OCI-LY3 (cell line): ENCODE results near the gene INSL3.

Experiments used
- H2AFZ ChIP-seq: fragments of 200-600, 300-600 bp; shearing (Covaris generic); 2 replicates; pipeline ENCODE4 v1.6.0; 2014; ENCODE audit warnings: antibody characterized with exemption, low read depth, low read length
- H3K27ac ChIP-seq: fragments of 200-600, 300-600 bp; sonication (generic); 2 replicates; pipeline ENCODE4 v1.5.1; 2014; ENCODE audit warnings: mild to moderate bottlenecking, low read length, moderate library complexity, mixed read lengths
- H3K27me3 ChIP-seq: fragments of 200-600, 300-600 bp; sonication (generic); 2 replicates; pipeline ENCODE4 v1.6.1; 2014; ENCODE audit warnings: low read depth, low read length, mixed read lengths
- H3K36me3 ChIP-seq: fragments of 200-600, 300-600 bp; sonication (generic); replicated peaks from 2 replicates; pipeline ENCODE3; 2014; ENCODE audit warnings: low read depth, low read length, mixed read lengths
- H3K4me1 ChIP-seq: fragments of 300-600, 200-600 bp; sonication (generic); 2 replicates; pipeline ENCODE4 v1.6.1; 2014; ENCODE audit warnings: low read length, mixed read lengths
- H3K4me2 ChIP-seq: fragments of 200-600, 300-600 bp; sonication (generic); 2 replicates; pipeline ENCODE4 v1.6.1; 2014; ENCODE audit warnings: low read length, mixed read lengths
- H3K4me3 ChIP-seq: fragments of 300-600, 200-600 bp; sonication (generic); 2 replicates; pipeline ENCODE4 v1.5.1; 2014; ENCODE audit warnings: antibody characterized with exemption, mild to moderate bottlenecking, low read length, moderate library complexity
- H3K79me2 ChIP-seq: fragments of 300-600, 200-600 bp; shearing (Covaris generic); 2 replicates; pipeline ENCODE4 v1.6.1; 2014; ENCODE audit warnings: mild to moderate bottlenecking, low read length, mixed read lengths
- H3K9ac ChIP-seq: fragments of 300-600, 200-600 bp; shearing (Covaris generic); 2 replicates; pipeline ENCODE4 v1.6.0; 2014; ENCODE audit warnings: mild to moderate bottlenecking, low read length, moderate library complexity
- H3K9me3 ChIP-seq: fragments of 200-600, 300-600 bp; shearing (Covaris generic); 2 replicates; pipeline ENCODE4 v1.6.1; 2014; ENCODE audit warnings: low read length, mixed read lengths; ENCODE audit not compliant: insufficient read depth
- H4K20me1 ChIP-seq: fragments of 200-600, 300-600 bp; sonication (generic); 2 replicates; pipeline ENCODE4 v1.6.1; 2016; ENCODE audit warnings: low read length, mixed read lengths; ENCODE audit not compliant: insufficient read depth
- EZH2phosphoT487 ChIP-seq: fragments of 200-600 bp; shearing (Covaris generic); IDR thresholded peaks from 2 replicates; pipeline ENCODE4 v1.6.1; 2018; ENCODE audit warnings: antibody characterized with exemption, mixed run types, low read depth
- TF ChIP-seq, protein P1 (sequence below): fragments of 200-600, 300-600 bp; sonication (generic); IDR thresholded peaks from 2 replicates; pipeline ENCODE4 v1.5.1; 2014; ENCODE audit warnings: antibody characterized with exemption, low read length, low read depth

INSL3 gene

DNA sequence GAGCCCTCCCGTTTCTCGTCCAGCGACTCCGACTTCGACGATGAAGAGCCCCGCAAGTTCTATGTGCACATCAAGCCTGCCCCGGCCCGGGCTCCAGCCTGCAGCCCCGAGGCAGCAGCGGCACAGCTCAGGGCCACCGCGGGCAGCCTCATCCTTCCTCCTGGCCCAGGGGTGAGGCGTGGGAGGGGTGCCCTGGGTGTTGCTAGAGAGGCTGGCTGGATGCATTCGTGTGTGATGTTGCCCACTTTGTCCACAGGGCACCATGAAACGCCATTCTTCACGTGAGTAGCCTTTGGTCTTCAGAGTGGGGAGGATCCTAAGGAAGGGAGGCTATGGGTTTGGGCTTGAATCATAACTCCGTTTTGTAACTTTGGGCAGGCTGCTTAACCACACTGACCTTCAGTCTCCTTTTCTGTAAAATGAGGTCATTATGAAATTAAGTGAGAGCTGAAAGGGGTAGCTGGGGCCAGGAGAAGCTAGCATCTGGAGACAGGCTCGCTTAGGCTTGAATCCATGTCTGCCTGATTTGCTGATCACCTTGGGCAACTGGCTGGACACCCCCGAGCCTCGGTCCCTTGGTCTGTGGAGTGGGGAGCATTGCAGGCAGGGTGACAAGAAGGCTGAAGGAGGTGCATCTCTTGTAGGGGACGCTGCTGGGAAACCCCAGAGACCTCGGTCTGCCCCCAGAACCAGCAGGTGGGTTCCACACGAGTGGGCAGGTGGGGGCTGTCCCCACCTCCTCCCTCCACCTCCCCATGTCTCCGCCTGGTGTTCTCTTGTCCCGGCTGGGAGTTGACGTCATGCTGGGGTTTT lies 45.1 kb downstream of the INSL3 start:
- H3K9me3 ChIP-seq = no peaks in the 10 kb centered on the region
- peak overlapping the region; percentile 67 for H3K9ac ChIP-seq
- H3K4me2 ChIP-seq = peak overlapping the region; percentile 66
- peaks cover 45% of the 10 kb centered on the region for H3K36me3 ChIP-seq
- TF ChIP-seq, protein P1, sequence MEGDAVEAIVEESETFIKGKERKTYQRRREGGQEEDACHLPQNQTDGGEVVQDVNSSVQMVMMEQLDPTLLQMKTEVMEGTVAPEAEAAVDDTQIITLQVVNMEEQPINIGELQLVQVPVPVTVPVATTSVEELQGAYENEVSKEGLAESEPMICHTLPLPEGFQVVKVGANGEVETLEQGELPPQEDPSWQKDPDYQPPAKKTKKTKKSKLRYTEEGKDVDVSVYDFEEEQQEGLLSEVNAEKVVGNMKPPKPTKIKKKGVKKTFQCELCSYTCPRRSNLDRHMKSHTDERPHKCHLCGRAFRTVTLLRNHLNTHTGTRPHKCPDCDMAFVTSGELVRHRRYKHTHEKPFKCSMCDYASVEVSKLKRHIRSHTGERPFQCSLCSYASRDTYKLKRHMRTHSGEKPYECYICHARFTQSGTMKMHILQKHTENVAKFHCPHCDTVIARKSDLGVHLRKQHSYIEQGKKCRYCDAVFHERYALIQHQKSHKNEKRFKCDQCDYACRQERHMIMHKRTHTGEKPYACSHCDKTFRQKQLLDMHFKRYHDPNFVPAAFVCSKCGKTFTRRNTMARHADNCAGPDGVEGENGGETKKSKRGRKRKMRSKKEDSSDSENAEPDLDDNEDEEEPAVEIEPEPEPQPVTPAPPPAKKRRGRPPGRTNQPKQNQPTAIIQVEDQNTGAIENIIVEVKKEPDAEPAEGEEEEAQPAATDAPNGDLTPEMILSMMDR = no peak
- 0 out of 2 replicates have a peak, but pooled peaks have one; percentile 25 for TF ChIP-seq EZH2phosphoT487
- no peak overlapping the region for H2AFZ ChIP-seq
- peaks cover 40% of the 10 kb centered on the region for H3K4me1 ChIP-seq
- peak overlapping the region; percentile 91 for H3K27ac ChIP-seq
- H3K79me2 ChIP-seq = no peaks in the 10 kb centered on the region
- H4K20me1 ChIP-seq = no peaks in the 10 kb centered on the region
- H3K27me3 ChIP-seq = no peaks in the 10 kb centered on the region
- H3K4me3 ChIP-seq = peak overlapping the region; percentile 47

DNA sequence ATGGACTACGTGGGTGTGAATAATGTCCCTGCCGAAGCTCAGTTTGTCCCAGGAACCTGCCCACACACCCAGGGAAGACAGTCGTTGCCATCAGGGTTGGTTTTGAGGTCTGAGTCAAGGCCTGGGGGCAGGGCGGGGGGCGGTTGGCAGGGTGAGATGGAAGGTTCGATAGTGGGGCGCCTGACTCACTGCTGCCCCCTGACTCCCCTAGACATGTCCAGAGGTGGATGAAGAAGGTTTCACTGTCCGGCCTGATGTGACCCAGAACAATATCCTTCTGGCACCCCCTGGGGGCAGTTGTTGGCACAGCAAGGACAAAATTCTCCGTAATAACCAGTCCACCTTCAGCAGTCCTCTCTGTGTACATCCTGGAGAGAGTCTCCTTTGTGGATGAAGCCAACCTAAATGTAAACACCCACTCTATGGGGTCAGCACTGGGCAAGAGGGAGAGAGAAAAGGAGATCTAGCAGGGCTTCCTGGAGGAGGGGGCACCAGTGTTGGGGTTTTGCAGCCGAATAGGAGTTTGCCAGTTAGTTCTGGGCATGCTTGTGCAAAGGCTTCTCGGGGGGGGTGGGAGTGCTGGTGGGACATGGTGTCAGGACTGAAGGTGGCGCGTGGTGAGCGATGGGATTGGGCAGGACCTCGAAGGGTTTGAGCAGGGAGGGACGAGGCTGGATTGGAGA lies 45.9 kb downstream of the INSL3 start:
- Histone ChIP-seq H3K27me3 (no peaks in the 10 kb centered on the region), H4K20me1 (no peaks in the 10 kb centered on the region), H3K4me3 (peak overlapping the region; percentile 47), H3K9ac (peak overlapping the region; percentile 67), H3K9me3 (no peaks in the 10 kb centered on the region), H3K36me3 (peaks cover 47% of the 10 kb centered on the region), H3K4me1 (peaks cover 40% of the 10 kb centered on the region), H3K79me2 (no peaks in the 10 kb centered on the region), H3K27ac (peak overlapping the region; percentile 91), H2AFZ (no peak overlapping the region), H3K4me2 (peak overlapping the region; percentile 66)
- TF ChIP-seq, protein P1 = peak; percentile 95
- TF ChIP-seq EZH2phosphoT487 = no peak

DNA sequence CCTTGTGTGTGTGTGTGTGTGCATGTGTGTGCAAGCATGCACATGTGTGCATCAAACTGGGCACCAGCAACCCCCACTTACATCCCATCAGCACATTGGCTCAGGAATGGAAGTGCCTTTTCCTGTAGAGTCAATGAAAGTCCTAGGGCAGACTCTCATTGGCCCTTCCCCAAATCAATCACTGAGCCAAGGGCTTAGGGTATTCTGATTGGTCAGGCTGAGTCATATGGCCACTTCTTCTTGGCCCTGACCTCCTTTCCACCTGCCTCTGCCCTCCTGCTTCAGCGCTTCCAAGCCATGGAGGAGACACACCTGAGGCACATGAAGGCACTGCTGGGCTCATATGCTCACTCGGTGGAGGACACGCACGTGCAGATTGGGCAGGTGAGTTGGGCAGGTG lies 49.1 kb downstream of the INSL3 start:
- Histone ChIP-seq H3K79me2 (no peaks in the 10 kb centered on the region), H3K27me3 (no peaks in the 10 kb centered on the region), H2AFZ (no peak overlapping the region), H4K20me1 (no peaks in the 10 kb centered on the region), H3K4me1 (peaks cover 26% of the 10 kb centered on the region), H3K4me2 (no peak overlapping the region), H3K9ac (no peak overlapping the region), H3K27ac (no peak overlapping the region), H3K4me3 (no peak overlapping the region), H3K9me3 (no peaks in the 10 kb centered on the region), H3K36me3 (peaks cover 48% of the 10 kb centered on the region)
- TF ChIP-seq EZH2phosphoT487 = no peak
- TF ChIP-seq, protein P1 = no peak

DNA sequence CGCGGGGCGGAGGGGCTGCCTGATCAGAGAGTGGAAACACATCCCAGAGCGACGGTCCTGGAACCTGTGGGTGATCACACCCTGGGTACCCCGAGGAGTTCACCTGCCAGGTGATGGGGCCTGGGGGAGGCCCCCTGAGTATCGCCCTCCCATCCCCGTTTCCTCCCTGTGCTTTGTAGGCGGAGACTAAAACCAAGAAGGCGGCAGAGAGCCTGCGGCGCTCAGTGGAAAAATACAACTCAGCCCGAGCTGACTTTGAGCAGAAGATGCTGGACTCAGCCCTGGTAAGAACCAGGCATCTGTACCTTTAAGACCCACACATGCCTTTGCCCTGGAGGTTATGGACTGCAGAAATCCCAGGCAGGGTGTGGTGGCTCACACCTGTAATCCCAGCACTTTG lies 50.7 kb downstream of the INSL3 start:
- no peaks in the 10 kb centered on the region for H3K9me3 ChIP-seq
- H3K79me2 ChIP-seq = no peaks in the 10 kb centered on the region
- H3K4me1 ChIP-seq = peaks cover 15% of the 10 kb centered on the region
- no peak overlapping the region for H3K4me2 ChIP-seq
- TF ChIP-seq, protein P1 = no peak
- no peak for TF ChIP-seq EZH2phosphoT487
- H3K27me3 ChIP-seq = no peaks in the 10 kb centered on the region
- no peaks in the 10 kb centered on the region for H4K20me1 ChIP-seq
- no peak overlapping the region for H2AFZ ChIP-seq
- H3K4me3 ChIP-seq = no peak overlapping the region
- H3K27ac ChIP-seq = no peak overlapping the region
- no peak overlapping the region for H3K9ac ChIP-seq
- peaks cover 48% of the 10 kb centered on the region for H3K36me3 ChIP-seq
